Hematopoietic multipotent progenitor cell treated with erythropoietin and hydrocortisone succinate and interleukin-3 and kit ligand, for 4 days (in vitro differentiated cells): ENCODE results near the gene HOXB9.

ENCODE experiments used
- DNase-seq: peaks from one replicate; pipeline ENCODE4 v3.0.0-alpha.2; 2015

HOXB9 gene

DNA sequence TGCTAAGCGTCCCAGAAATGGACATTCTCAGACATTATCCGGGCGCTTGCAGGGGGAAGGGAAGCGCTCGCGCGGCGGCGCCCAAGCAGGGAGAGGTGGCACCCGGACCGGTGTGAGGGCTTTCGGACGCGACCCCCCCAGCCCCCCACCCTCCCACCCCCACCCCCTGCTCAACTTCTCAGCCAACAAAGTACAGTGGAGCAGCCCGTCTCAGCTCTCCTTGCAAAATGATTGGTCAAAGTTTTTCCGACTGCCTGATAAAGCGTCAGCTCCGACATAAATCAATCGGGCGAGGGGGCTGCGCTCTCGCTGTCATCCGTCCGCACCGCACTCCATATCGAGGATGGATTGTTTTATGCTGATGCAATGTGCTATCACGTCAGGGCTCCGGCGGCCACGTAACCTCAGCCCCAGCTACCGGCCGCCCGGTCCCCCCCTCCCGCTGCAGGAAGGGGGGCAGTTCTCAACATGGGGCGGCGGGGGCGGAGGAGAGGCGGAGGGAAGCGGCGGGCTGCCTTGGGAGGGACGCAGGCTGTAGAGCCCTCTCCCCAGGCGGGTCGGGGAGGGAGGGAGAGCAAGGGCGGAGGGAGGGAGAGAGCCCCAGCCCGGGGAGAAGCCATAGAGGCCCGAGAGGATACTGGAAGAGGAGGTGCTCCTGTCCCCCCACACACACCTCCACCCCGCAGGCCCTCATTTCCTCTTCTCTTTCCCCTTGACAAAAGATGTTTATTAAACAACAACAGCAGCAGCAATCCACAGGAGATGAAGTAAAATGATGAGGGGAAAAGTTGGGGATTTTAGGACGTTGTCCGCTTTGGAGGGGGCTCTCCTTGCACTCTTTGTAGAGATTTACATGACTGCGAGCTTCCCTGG lies at the start of gene HOXB9:
Gene HOXB9 (minus strand): TSS at position 114 of the 873 bp plus-strand sequence. CDS start 89 bp downstream, at position 25.
- DNase-seq, result no peak

DNA sequence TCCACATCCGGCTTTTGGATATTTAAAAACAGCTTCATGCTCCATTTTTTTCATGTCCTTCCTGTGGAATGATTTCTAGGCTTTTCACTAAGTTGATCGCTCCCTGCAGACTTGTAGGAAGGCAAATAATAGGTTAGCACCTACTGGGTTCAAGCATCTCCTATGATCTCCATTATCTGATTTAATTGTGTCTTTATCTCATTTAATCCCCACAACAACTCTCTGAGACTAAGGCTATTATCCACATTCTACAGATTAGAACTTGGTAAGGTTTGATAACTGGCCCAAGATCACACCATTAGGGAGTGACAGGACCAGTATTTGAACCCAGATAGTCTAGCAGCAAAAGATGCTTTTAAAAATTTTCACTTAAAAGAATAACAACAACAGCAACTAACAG lies 46.2 kb upstream of the HOXB9 start:
- no peak for DNase-seq

DNA sequence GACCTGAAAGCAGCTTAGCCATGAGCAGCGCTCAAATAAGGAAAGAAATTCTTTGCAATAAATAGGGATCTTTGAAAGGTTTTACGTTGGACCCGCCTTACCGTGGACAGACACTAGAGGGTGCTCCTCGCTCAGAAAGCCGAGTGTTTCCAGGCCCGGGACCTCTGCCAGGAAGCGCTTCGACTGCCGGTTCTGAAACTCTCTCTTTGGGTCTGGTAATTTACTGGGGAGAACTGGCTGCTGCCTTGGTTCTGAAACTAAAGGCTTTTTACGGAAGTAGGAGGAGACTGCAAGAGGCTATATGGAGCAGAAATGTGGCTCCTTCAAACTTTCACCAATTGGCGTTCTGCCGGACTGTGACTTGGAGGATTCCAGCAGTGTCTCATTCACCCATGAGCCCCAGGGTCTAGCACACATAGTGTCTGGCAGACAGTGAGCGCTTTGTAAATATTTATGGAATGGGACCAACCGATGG lies 45.6 kb upstream of the HOXB9 start:
- DNase-seq, result peak; percentile 78

DNA sequence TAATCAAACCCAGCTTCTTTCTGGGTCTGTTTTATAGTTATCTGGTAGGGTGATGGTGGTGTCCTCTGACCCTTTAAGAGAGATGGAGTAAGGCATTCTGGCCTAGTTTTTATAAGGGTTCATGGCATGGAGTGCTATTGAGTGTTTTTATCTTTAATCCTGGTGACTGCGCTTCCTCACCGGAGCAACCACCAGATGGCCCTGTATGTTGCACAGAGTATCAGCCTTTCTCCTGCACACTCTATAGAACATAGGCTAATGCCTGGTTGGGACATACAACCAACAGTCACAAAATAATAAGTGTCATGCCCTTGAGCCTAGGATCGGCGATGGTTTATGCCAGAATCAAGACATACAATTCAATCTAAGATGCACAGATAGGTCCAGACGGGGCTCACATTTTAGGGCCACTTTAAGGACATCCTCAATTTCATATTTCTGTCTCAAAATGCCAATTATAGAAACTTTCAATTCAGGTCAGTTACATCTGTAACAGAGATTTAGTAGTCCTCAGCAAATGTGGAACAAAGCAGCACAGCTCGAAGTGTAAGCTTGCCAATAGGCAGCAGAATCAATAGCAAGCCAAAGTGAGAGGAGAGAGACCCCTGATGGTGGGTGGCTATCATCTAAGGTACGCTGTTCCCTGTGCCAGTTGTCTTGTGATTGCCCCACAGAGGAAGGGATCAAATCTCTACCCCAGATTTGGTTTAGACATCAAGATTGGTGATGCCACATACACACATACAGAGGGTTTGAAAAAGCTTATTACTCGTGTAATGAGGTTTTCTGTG lies 37.2 kb upstream of the HOXB9 start:
- DNase-seq, result no peak

DNA sequence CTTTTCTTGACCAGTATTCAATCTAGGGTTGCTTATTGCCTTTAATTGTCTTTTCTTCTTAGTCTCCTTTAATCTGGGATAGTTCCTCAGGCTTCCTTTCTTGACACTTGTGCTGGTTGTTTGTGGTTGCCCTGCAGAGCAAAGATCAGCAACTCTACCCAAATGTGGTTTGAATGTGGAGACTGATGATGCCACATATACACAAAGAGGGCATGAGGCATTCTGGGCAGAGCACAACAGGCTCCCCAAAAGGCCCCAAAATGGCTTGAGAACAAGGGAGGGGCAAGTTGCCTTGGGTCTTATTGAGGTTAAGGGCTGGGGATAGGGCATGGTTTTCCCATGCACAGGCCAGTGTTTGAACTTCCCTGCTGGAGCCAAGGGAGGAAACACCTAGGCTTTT lies 29.8 kb upstream of the HOXB9 start:
- DNase-seq, result no peak

DNA sequence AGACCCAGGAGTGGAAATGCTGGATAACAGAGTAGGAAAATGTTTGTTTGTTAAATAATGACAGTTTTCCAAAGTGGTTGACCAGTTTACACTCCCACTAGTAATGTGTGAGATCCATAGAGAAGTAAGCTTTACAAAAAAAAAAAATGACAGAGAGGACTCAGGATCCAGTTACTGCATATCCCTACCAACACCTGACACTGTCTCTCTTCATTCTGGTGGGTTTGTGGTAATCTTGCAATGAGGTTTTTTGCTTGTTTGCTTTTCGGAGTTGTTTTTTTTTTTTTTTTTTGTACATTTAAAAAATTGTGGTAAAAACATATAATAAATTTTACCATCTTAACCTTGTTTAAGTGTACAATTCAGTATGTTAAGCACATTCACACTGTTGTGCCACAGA lies 23.6 kb upstream of the HOXB9 start:
- DNase-seq, result no peak

DNA sequence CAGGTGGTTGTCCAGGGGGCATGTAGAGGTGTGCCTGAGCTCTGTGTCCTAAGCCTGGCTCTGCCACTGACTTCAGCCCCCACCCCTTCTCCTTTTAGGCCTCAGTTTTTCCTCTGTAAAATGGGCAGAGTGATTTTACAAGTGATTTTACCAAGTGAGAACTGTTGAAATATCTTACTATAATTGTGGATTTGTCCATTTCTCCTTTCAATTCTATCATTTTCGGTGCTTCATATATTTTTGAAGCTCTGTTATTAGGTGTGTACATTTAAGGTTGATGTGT lies 21.7 kb upstream of the HOXB9 start:
- DNase-seq, result no peak

DNA sequence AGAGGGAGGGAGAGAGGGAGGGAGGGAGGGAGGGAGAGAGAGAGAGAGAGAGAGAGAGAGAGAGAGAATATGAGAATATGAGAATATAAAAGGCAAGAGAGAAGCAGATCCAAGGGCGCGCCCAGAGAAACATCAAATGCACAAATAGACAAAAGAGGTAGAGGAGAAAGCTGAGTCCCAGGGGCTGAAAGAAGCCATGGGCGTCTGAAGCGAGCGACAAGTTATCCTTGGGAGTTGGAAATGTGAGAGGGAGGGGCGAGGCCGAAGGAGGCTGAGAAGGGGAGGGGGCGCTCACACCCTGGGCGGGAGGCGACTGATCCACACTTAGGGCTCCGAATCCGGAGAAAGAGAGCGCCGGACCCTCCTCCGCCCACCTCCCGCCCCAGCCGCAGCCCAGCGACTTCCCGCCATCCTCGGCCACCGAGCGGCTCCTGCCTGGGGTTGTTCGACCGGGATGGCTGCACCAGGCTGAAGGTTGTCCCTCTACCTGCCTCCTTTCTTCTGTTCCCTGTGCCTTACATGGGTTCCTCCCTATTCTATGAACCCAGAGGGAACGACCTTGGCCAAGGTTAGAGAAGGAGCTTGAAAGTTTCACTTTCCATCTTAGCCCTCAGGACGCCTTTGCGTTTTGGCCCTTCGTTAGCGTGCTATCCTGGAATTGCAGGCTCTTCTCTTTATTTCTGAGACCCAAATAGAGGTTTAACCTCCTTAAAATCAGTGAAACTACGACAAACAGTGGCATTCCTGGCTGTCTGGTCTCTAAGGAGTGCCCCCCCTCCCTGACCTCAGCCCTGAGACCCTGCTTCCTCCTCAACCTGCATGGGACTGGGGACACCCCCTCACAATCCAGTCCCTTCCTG lies 21.2 kb upstream of the HOXB9 start:
- DNase-seq, result no peak

DNA sequence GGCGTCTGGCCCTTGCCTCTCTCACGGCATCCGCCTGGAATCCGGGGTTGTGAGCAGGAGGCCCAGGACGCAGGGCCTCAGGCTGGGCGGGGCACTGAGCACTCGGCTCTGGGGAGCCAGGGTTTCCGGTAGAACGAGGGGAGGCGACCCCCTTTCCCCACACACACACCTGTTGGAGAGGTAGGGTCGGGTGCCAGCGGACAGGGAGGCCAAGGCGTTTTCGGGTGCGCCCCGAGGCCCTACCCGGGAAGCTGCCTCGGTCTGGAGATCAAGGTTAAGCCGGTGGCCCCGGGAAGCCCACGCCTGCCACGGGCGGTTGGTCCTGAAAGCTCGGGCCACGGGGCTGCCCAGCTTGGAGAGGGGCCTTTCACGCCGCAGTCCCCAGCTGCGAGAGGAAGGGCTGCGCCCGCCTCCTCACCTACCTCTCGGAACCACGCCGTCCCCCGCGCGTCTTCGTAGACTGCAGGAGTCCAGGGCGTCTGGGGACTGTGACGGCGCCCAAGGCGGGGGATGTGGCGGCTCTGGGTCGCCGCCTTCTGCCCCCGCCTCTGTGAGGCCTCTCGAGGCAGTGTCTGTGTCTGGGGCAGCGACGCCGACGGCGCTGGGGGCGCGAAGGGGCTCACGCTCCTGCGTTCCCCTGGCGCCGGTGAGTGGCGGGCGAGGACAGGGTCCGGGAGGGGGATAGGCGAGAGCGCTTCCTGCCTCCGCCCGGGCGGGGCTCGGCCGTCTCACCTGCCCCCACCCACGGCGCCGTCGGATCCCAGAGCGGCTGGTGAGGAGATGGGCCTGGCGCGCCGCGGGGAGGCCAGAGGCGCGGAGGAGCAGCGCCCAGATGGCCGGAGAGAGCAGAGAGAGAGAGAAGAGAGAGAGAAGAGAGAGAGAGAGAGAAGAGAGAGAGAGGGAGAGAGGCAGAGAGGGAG lies 20.3 kb upstream of the HOXB9 start:
- no peak for DNase-seq

DNA sequence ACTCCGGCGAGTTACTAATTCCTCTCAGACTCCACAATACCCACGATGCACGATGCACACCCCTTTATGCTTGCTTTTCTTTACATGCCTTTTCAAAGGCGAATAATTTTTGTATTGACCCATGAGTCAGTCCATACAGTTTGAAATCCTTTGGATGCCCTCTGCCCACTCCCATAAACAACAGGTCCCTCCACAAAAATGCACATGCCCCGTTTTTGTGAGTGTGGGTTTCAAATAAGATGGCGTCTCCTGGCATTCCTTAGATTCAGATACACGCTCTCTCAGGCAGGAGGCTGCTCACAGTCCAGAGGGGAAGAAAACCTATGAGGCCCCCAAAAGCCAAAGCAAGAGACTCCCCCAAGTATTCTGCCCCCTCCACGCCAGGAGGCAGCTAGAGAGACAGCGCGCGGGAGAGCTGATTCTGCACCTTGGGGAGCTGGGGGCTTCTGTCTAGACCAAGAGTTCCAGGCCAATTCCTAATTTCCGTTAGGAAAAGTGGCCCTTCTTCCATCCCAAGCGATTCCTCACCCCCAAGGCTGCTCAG lies 19.6 kb upstream of the HOXB9 start:
- no peak for DNase-seq

DNA sequence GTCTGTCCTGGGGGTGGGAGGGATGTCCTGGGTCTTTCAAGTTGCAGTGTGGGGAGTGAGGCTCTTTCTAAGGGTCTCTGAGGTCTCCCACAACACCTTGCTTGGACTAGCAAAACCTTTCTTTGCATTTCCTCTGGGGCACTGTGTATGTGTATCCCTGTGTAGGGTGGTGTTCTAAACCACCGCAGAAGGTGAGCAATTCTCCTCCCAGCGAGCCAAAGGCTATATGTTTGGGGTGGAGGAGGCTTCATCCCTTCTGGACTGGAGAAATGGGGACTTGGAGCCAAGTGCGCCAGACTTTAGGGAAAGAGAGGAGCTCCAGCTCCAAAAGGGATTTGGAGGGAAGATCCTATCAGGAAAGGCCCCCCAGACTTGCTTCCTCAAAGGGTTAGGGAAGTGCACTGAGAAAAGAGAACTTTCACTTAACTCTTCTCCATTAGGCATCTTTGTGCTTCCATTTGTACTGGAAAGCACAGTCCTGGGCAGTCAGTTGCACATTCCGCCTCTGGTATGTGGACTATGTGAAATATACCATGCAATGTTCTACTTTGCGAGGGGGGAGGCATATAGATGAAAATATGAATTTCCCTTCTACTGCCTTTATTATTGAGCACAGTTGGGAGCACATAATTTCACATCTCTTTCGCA lies 18.9 kb upstream of the HOXB9 start:
- DNase-seq, result no peak

DNA sequence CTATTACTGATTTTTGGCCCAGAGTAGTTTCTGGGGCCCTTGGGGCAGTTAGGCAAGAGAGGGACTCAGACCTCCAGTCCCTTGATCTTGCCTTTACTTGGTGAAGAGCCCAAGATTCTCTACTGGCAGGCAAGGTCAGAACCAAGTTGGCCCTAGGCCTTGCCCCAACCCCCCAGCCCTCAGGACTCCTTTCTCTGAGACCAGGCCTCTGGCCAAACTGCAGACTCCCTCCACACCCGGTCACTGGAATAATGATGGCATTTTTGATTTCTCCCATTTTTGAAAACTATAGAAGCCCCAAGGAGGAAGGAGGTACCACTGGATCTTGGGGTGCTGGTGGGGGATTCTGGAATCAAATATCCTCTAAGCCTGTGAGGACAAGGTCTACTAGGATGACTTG lies 18.0 kb upstream of the HOXB9 start:
- DNase-seq, result no peak

DNA sequence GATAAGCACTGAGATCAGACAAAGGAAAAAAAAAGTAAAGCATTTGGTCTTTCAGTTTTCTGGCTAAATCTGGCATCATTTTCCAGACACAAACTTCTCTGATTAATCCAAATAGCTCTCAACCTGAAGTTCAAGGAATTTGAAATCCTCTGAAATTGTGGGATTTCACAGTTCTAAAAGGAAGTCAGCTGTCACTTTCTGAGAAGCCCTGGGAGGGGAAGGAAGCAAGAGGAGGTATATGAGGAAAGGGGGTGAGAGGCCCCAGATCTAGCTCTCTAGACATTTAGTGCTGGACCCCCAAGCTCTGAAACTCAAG lies 17.5 kb upstream of the HOXB9 start:
- no peak for DNase-seq

DNA sequence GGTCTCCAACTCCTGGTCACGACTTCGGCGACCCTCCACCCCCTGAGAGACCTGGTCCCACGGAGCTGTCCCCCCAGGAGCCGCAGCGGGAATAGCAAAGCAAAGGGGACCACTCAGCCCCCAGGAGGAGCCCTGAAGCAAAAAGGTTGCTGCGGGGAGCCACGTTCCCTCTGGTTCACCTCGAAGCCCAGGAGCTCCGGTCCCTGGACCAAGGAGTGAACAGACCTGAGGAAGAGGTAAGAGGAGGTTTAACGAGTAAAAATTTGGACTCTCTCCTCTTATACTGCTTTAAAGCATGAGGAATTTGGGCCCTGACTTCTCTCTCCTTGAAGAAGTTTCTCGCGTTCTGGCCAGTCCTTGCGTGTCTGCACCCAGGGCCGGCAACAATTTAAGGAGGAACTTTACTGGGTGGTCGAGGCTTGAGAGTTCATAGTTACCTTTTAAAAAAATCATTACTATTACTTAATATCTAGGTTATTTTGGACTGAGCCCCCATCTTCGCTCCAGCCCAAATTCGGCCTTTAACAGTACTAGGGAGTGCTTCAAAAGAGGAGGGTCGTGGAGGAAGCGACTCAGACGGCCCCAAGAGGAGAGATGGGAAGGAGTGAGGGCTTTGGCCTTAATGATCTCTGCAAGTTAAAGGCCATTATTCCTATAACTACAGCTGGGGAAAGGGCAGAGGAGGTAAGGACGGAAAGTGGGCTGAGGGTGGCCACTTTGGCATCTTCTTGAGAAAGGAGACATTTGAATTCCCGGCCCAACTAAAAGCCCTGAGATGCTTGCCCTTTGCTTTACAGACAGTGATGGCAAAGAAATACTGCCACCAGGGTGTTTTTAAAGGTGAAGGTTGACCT lies 16.9 kb upstream of the HOXB9 start:
- no peak for DNase-seq

DNA sequence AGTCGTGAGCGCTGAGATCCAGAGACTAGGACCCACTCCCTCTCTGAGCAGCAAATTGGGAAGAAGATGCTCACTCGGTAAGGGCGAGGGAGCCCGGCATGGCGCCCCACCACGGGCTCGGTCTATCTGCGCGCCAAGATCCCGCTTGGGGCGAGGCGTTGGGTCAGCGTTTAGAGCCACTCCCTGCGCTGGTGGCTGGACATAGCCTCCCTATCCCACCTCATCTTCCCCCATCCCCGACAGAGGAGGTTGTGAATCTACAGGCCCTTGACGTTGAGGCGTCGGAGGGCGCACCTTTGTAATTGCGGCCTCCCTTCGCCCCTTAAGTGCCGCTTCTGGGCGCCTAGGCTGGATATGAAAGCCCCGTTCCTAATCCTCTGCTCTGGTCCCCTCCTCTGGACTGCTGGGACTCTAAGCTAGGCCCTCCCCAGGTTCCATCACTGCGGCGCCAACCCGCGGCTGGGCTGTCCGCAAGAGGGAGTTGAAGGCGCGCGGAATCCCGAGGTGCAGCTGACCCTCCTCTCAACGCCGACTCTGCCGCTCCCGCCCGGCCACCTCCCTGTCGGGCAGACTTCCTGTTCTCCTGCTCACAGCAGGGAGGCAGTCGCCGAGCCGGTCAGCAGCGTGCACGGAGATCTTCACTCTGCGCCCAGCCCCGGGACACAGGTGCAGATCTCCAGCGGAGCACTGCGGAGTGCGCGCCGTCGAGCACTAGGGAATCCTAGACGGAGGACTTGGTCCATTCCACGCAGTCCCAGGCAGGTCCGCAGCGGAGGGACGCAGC lies 16.1 kb upstream of the HOXB9 start:
- DNase-seq, result no peak

DNA sequence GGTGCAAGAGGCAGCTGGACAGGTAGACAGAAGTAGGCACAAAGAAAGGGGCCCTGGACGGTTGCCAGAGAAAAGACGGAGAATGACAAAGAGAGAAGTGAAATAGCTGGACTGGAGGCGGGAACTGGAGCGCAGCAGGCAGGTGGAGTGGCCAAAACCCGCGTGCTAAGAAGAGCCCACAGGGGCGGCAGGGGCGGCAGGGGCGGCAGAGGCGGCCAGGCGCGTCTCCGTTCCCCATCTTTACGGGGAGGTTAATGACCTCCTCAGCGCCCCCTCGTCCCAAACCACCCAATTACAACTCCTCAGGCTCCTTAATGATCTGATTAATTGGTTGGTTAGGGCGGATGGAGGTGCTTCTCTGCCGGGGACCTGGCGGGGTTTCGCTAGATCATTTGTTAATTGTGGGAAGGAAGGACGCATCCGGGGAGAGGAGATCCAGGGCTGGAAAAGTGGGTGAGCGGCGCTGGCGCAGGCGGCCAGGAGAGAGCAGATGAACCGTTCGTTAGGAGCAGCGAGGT lies 15.4 kb upstream of the HOXB9 start:
- DNase-seq, result no peak

DNA sequence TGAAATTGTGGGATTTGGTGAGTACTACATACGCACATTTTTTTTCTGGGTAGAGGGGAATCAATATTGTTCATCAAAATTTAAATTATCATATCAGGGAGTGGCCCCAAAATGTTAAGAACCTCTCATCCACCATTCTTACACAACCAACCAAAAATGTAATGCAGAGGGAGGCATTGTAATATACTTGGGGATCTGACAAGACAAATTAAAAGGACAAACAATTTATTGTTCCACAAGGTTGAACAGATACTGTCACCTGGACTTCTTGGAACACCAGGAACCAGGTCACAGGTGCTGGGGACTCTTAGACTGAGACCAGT lies 14.7 kb upstream of the HOXB9 start:
- no peak for DNase-seq

DNA sequence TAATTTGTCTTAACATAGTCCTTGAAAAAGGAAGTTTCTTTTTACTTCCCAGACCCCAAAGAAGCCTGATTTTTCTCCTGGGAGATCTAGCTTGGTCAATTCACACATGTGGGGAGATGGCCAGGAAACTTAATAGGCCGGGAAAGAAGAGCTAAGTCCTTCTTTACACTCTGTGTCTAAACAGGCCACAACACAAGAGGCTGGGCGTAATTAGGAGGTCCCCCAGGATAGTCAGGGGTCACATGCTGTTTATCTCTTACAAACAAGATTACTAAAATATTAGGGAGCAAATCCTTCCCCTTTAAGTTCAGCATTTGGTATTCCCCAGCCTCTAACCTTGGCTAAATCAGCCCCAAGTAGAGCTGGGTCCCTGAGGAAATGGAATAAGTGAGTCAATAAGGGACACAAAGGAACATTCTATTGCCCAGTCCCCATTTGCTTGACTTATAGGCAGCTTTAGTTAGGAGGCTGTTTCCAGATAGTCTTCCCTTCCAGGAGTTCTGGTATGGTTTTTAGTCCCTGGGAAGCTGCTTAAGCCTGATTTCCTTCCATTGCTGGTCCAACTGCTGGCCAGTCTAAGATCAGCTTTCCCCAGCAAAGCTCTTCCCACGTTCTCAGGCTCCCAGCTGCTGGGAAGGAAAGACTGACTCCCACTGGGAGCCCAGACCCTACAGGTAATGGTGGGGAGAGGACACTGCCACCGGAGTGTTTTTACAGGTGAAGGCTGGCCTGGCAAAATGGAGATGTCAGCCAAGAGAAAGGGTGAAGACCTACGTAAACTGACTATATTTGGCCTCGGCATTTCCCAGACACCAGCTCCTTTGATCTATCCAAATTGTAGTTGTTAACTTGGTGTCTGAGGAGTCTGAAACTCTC lies 14.1 kb upstream of the HOXB9 start:
- DNase-seq, result no peak

DNA sequence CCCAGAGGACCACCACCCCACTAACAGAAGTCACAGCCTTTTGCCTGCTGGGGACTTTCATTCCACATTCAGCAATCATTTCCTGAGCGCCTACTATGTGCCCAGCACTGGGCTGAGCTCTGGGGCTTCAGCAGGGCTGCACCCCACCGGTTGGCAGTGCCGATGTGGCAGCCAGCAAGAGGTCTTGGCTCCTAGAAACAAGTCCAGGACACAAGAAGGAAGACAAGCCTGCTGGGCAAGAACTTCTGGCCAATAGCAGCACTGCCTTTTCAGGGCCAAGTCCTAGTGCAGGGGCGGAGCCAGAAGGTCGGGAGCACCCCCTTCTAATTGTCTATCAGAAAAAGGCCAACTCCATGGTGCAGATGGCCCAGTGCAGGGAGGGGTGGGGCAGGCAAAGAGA lies 13.0 kb upstream of the HOXB9 start:
- DNase-seq, result no peak
